A549 (cell line): ENCODE results near the gene MAML3. TPM values are rescaled to one million over a fixed set of nuclear protein-coding genes. Genes with fewer than 3 reads are reported as not detected.

Experiments used
- ATAC-seq, 2 experiments: fragments of 200-7000 bp in 1 of 2; fragments of >200 bp in 1 of 2; cut with Nextera tagmentation in 1 of 2; cut with Tn5 transposase in 1 of 2; 3 replicates each; pipeline versions ENCODE4 v1.8.0 to v1.9.1; 2018 to 2020; ENCODE audit warnings: mild to moderate bottlenecking in 1 of 2, moderate library complexity in 1 of 2
- CTCF ChIA-PET: fragments of 300-600 bp; sonication (Branson Sonifier 250); formaldehyde crosslinking; extraction: SDS; loops from one replicate; lab custom pipeline; 2021; ENCODE audit warnings: antibody characterized with exemption, inconsistent platforms; lab: Yijun Ruan, JAX
- POLR2A ChIA-PET: fragments of 350-600 bp; formaldehyde crosslinking; extraction: SDS; loops from one replicate; lab custom pipeline; 2021; ENCODE audit warnings: antibody characterized with exemption, inconsistent platforms; lab: Yijun Ruan, JAX
- DNase-seq, 2 experiments: peaks; one replicate each; pipeline versions ENCODE4 v3.0.0 to v3.0.0-alpha.2; 2011 to 2016; ENCODE audit warnings: low read depth in 1 of 2, low spot score in 1 of 2
- FAIRE-seq: peaks from 2 replicates; lab custom pipeline; 2011; peaks lifted over from hg19 to GRCh38; lab: Jason Lieb, UNC
- H3K27ac ChIP-seq, 2 experiments: fragments of >200 bp; sonication (Bioruptor Twin); formaldehyde crosslinking; 3 replicates each; pipeline ENCODE4 v1.5.1; 2016 to 2017
- H3K4me1 ChIP-seq: fragments of >200 bp; sonication (Bioruptor Twin); formaldehyde crosslinking; 3 replicates; pipeline ENCODE4 v1.6.1; 2016
- H3K4me2 ChIP-seq: fragments of >200 bp; sonication (Bioruptor Twin); formaldehyde crosslinking; 3 replicates; pipeline ENCODE4 v1.6.1; 2016
- H3K4me3 ChIP-seq: fragments of >200 bp; sonication (Bioruptor Twin); formaldehyde crosslinking; 3 replicates; pipeline ENCODE4 v1.5.1; 2016
- H3K9me3 ChIP-seq: fragments of >200 bp; sonication (Bioruptor Twin); formaldehyde crosslinking; 3 replicates; pipeline ENCODE4 v1.6.1; 2016
- BHLHE40 ChIP-seq: IDR thresholded peaks from 2 replicates; pipeline ENCODE4 v1.6.1; 2012; ENCODE audit warnings: low read depth, low read length, inconsistent platforms
- CBX2 ChIP-seq: fragments of 200-600 bp; sonication (generic); IDR thresholded peaks from 2 replicates; pipeline ENCODE4 v1.6.1; 2016; ENCODE audit warnings: low read depth, mild to moderate bottlenecking, borderline replicate concordance
- CBX8 ChIP-seq: fragments of 200-600 bp; sonication (generic); IDR thresholded peaks from 2 replicates; pipeline ENCODE4 v1.6.1; 2016
- ESRRA ChIP-seq: fragments of 150-350 bp; IDR thresholded peaks from 2 replicates; pipeline ENCODE4 v1.6.1; 2014; ENCODE audit warnings: mild to moderate bottlenecking, low read length, borderline replicate concordance
- FOSB ChIP-seq: fragments of 250-450 bp; sonication (Bioruptor Pico); IDR thresholded peaks from 2 replicates; pipeline ENCODE4 v1.5.0; 2020; ENCODE audit warnings: mild to moderate bottlenecking, moderate library complexity
- HOXB13 ChIP-seq: fragments of 250-450 bp; sonication (Bioruptor Pico); IDR thresholded peaks from 2 replicates; pipeline ENCODE4 v1.5.0; 2020; ENCODE audit warnings: low read depth, mild to moderate bottlenecking, moderate library complexity
- HOXB5 ChIP-seq: fragments of 250-450 bp; sonication (Bioruptor Pico); IDR thresholded peaks from 2 replicates; pipeline ENCODE4 v1.5.0; 2020; ENCODE audit warnings: mild to moderate bottlenecking, moderate library complexity
- JUNB ChIP-seq: fragments of >200 bp; sonication (Bioruptor Twin); formaldehyde crosslinking; IDR thresholded peaks from 2 replicates; pipeline ENCODE4 v1.6.1; 2016
- KDM5A ChIP-seq: fragments of 200-600 bp; sonication (generic); IDR thresholded peaks from 2 replicates; pipeline ENCODE4 v1.6.1; 2016; ENCODE audit warnings: antibody characterized with exemption, mild to moderate bottlenecking
- MAFK ChIP-seq: fragments of 450-650 bp; IDR thresholded peaks from 2 replicates; pipeline ENCODE4 v1.6.1; 2014; ENCODE audit not compliant: partially characterized antibody
- MAZ ChIP-seq: fragments of 150-350 bp; IDR thresholded peaks from 2 replicates; pipeline ENCODE4 v1.6.1; 2014; ENCODE audit warnings: antibody characterized with exemption, low read depth, low read length, borderline replicate concordance
- POLR2A ChIP-seq: IDR thresholded peaks from 2 replicates; pipeline ENCODE4 v1.6.1; 2012; ENCODE audit warnings: mild to moderate bottlenecking, low read length
- RAD21 ChIP-seq, 2 experiments: fragments of >200 bp in 1 of 2; sonication (Bioruptor Twin) in 1 of 2; formaldehyde crosslinking in 1 of 2; IDR thresholded peaks in 1 of 2; conservative IDR thresholded peaks in 1 of 2; 2 replicates in 1 of 2; 3 replicates in 1 of 2; pipeline ENCODE4 v1.6.1; 2012 to 2018; ENCODE audit warnings: inconsistent platforms in 1 of 2
- RARB ChIP-seq: fragments of 250-450 bp; sonication (Bioruptor Pico); IDR thresholded peaks from 2 replicates; pipeline ENCODE4 v1.8.0; 2021; ENCODE audit warnings: mild to moderate bottlenecking, moderate library complexity
- RFX5 ChIP-seq: fragments of 450-650 bp; IDR thresholded peaks from 2 replicates; pipeline ENCODE4 v1.7.1; 2014; ENCODE audit warnings: antibody characterized with exemption, mild to moderate bottlenecking, moderate library complexity
- WGBS: methylation state at CpG from one replicate; pipeline ENCODE4 v1.1.6; 2017; ENCODE audit errors: missing lambda C conversion rate; 5-methylcytosine and 5-hydroxymethylcytosine counted together
- polyA plus RNA-seq, 4 experiments: library from polyadenylated mRNA; depleted of rRNA in 3 of 4; stranded (reverse); fragments of >200 nt; fragmentation: RNase III in 1 of 4; extraction: RNeasy Plus Mini Kit Qiagen cat#74134 plus additional on column Dnase treatment in 1 of 4; gene quantifications; 2 replicates in 3 of 4; 3 replicates in 1 of 4; pipeline ENCODE4 v1.2.3, GENCODE V29; 2011 to 2017
- TF ChIP-seq, protein P1 (sequence below): fragments of 250-450 bp; sonication (Bioruptor Pico); IDR thresholded peaks from 2 replicates; pipeline ENCODE4 v1.5.0; 2021; ENCODE audit warnings: mild to moderate bottlenecking, moderate library complexity, borderline replicate concordance
- TF ChIP-seq, protein P2 (sequence below): fragments of >200 bp; sonication (Bioruptor Twin); formaldehyde crosslinking; IDR thresholded peaks from 3 replicates; pipeline ENCODE4 v1.5.1; 2016
- TF ChIP-seq, protein P3 (sequence below): IDR thresholded peaks from 2 replicates; pipeline ENCODE4 v1.6.1; 2012
- TF ChIP-seq, protein P4 (sequence below): fragments of 250-450 bp; sonication (Bioruptor Pico); IDR thresholded peaks from 2 replicates; pipeline ENCODE4 v1.5.0; 2020; ENCODE audit warnings: low read depth, mild to moderate bottlenecking, moderate library complexity
- TF ChIP-seq, protein P5 (sequence below): IDR thresholded peaks from 2 replicates; pipeline ENCODE4 v1.6.1; 2012
- TF ChIP-seq, protein P6 (sequence below): fragments of >200 bp; sonication (Bioruptor Twin); formaldehyde crosslinking; IDR thresholded peaks from 2 replicates; pipeline ENCODE4 v1.6.1; 2016
- TF ChIP-seq, protein P7 (sequence below): fragments of 450-650 bp; IDR thresholded peaks from 2 replicates; pipeline ENCODE4 v1.6.1; 2014; ENCODE audit warnings: antibody characterized with exemption

The MAML3 gene
- polyA plus RNA-seq, 2 of the 4 experiments (the other 2 are of a cell fraction): 9.0 to 22.2 TPM

DNA sequence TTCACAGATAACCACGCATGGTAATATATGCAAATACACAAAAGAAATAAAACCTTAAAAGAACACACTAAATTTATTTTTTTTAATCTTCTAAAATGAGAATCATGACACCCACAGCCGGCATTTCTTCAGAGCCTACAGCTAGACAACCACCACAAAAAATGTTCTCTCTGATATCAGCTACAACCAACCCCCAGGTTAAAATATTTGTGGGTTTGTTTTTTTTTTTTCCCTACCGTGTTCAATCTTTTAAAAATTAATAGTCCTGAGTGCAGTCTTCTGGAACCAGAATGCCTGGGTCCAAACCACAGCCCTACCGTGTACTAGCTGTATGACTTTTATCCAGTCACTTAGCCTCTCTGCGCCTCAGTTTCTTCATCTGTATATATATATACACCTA lies 36.0 kb downstream of the MAML3 start:
- POLR2A ChIA-PET: interaction anchor here (1.2 kb wide), 1 partner anchor 33 kb away, joined by 3 read pairs; no protein-coding TSS in a partner anchor
- H3K4me2 ChIP-seq: 0 out of 3 replicates have a peak overlapping the region, but pooled peaks have one; percentile 65
- H3K4me1 ChIP-seq: peaks cover 36% of the 10 kb centered on the region
- TF ChIP-seq, protein P1, sequence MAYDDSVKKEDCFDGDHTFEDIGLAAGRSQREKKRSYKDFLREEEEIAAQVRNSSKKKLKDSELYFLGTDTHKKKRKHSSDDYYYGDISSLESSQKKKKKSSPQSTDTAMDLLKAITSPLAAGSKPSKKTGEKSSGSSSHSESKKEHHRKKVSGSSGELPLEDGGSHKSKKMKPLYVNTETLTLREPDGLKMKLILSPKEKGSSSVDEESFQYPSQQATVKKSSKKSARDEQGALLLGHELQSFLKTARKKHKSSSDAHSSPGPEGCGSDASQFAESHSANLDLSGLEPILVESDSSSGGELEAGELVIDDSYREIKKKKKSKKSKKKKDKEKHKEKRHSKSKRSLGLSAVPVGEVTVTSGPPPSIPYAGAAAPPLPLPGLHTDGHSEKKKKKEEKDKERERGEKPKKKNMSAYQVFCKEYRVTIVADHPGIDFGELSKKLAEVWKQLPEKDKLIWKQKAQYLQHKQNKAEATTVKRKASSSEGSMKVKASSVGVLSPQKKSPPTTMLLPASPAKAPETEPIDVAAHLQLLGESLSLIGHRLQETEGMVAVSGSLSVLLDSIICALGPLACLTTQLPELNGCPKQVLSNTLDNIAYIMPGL: no peak
- no peak for TF ChIP-seq JUNB
- TF ChIP-seq MAZ: no peak
- no peak for TF ChIP-seq ESRRA
- TF ChIP-seq, protein P2, sequence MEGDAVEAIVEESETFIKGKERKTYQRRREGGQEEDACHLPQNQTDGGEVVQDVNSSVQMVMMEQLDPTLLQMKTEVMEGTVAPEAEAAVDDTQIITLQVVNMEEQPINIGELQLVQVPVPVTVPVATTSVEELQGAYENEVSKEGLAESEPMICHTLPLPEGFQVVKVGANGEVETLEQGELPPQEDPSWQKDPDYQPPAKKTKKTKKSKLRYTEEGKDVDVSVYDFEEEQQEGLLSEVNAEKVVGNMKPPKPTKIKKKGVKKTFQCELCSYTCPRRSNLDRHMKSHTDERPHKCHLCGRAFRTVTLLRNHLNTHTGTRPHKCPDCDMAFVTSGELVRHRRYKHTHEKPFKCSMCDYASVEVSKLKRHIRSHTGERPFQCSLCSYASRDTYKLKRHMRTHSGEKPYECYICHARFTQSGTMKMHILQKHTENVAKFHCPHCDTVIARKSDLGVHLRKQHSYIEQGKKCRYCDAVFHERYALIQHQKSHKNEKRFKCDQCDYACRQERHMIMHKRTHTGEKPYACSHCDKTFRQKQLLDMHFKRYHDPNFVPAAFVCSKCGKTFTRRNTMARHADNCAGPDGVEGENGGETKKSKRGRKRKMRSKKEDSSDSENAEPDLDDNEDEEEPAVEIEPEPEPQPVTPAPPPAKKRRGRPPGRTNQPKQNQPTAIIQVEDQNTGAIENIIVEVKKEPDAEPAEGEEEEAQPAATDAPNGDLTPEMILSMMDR: no peak
- no peak for TF ChIP-seq CBX2
- no peak for TF ChIP-seq RARB (CRISPR knock-in tag)
- TF ChIP-seq POLR2A: no peak
- no peak for TF ChIP-seq HOXB13 (CRISPR knock-in tag)
- no peak for TF ChIP-seq RFX5
- TF ChIP-seq BHLHE40: no peak
- TF ChIP-seq MAFK: no peak
- TF ChIP-seq KDM5A: no peak
- TF ChIP-seq, protein P3, sequence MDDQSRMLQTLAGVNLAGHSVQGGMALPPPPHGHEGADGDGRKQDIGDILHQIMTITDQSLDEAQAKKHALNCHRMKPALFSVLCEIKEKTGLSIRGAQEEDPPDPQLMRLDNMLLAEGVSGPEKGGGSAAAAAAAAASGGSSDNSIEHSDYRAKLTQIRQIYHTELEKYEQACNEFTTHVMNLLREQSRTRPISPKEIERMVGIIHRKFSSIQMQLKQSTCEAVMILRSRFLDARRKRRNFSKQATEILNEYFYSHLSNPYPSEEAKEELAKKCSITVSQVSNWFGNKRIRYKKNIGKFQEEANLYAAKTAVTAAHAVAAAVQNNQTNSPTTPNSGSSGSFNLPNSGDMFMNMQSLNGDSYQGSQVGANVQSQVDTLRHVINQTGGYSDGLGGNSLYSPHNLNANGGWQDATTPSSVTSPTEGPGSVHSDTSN: no peak
- TF ChIP-seq, protein P4, sequence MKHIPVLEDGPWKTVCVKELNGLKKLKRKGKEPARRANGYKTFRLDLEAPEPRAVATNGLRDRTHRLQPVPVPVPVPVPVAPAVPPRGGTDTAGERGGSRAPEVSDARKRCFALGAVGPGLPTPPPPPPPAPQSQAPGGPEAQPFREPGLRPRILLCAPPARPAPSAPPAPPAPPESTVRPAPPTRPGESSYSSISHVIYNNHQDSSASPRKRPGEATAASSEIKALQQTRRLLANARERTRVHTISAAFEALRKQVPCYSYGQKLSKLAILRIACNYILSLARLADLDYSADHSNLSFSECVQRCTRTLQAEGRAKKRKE (CRISPR knock-in tag): no peak
- TF ChIP-seq, all 56 proteins: peak for 0
- 90% methylated on average over 5 of the region's 5 CpGs for WGBS
- no peak for FAIRE-seq
- no peak for ATAC-seq
- H3K27ac ChIP-seq: peak overlapping the region; percentile 46 to 63; a peak in 3 of 6 replicates
- CTCF ChIA-PET: no interaction called here
- DNase-seq: no peak
- no peaks in the 10 kb centered on the region for H3K9me3 ChIP-seq
- no peak overlapping the region for H3K4me3 ChIP-seq

DNA sequence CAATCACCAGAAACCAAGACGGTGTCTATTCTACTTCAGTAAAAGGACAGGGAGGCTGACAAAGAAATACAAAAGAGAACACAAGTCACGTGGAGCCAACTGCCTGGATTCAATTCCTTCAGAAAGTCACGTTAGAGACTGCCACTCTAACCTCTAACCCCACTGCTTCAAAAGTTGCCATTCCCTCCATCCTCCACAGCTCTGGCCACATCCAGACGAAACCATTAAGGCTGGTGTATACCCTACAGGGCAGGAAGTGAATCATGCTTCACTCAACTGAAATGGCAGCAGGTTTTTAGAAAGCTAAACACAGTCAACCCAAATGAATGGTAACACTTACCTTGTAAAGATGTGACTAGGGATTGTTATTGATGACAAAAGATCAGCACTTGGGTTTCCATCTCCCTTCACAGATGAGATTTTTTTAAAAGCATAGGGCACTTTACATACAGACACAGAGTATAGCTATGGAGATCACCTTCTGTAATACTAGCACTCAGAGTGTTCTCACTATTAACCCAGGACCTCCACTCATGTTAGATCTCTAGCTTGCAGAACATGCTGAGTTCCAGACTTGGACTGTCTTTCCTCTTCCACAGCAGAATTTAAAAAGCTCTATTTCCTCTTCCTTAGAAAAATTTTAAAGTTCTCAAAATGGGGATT lies 37.4 kb downstream of the MAML3 start:
- peak; percentile 59 for FAIRE-seq
- Histone ChIP-seq H3K4me2 (peak overlapping the region; percentile 65), H3K27ac (peak overlapping the region; percentile 63 to 83), H3K4me1 (peaks cover 39% of the 10 kb centered on the region), H3K9me3 (no peaks in the 10 kb centered on the region), H3K4me3 (no peak overlapping the region)
- ChIA-PET CTCF (interaction anchor here (0.6 kb wide), 1 partner anchor 104 kb away, joined by 3 read pairs; no protein-coding TSS in a partner anchor), POLR2A (interaction anchor here (1.3 to 1.4 kb wide), 2 partner anchors 22 to 32 kb away, joined by 3 read pairs; no protein-coding TSS in a partner anchor)
- peak in 1 of 2 experiments; percentile 48 for DNase-seq
- WGBS: 18% methylated on average over 4 of the region's 4 CpGs
- TF ChIP-seq, protein P5, sequence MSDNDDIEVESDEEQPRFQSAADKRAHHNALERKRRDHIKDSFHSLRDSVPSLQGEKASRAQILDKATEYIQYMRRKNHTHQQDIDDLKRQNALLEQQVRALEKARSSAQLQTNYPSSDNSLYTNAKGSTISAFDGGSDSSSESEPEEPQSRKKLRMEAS: peak; percentile 33; the same call in 1 of the 2 replicates
- no peak for TF ChIP-seq FOSB (CRISPR knock-in tag)
- TF ChIP-seq HOXB5 (CRISPR knock-in tag): no peak
- no peak for TF ChIP-seq CBX8
- TF ChIP-seq, protein P6, sequence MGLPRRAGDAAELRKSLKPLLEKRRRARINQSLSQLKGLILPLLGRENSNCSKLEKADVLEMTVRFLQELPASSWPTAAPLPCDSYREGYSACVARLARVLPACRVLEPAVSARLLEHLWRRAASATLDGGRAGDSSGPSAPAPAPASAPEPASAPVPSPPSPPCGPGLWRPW: no peak
- TF ChIP-seq RAD21 (conservative IDR thresholded peaks at IDR 0.05 in 1 of 2, IDR thresholded peaks at IDR 0.05 in 1 of 2): no peak
- TF ChIP-seq, protein P7, sequence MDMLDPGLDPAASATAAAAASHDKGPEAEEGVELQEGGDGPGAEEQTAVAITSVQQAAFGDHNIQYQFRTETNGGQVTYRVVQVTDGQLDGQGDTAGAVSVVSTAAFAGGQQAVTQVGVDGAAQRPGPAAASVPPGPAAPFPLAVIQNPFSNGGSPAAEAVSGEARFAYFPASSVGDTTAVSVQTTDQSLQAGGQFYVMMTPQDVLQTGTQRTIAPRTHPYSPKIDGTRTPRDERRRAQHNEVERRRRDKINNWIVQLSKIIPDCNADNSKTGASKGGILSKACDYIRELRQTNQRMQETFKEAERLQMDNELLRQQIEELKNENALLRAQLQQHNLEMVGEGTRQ: peak; percentile 51
- ATAC-seq: peak; percentile 87 to 91
